Breast epithelium (tissue), 4 donors: ENCODE results near the gene AVPI1. TPM values are rescaled to one million over a fixed set of nuclear protein-coding genes. Genes with fewer than 3 reads are reported as not detected.

Experiments
- DNase-seq, 2 donors: peaks; one replicate each; pipeline ENCODE4 v3.0.0-alpha.2; 2019; ENCODE audit warnings: low spot score in 2 of 2
- H3K27ac ChIP-seq, 2 donors: fragments of 200-600 bp; sonication (generic) in 1 of 2; one replicate each; pipeline ENCODE4 v1.5.1; 2016 to 2019; ENCODE audit warnings: mild to moderate bottlenecking in 1 of 2
- H3K27me3 ChIP-seq, 2 donors: fragments of 200-600 bp; sonication (generic) in 1 of 2; one replicate each; pipeline versions ENCODE4 v1.5.1 to v1.6.0; 2017 to 2019; ENCODE audit warnings: control low read depth in 1 of 2, mild to moderate bottlenecking in 1 of 2
- H3K36me3 ChIP-seq: fragments of 200-600 bp; one replicate; pipeline ENCODE4 v1.5.1; 2019
- H3K4me1 ChIP-seq, 2 donors: fragments of 200-600 bp; sonication (generic); one replicate each; pipeline ENCODE4 v1.5.1; 2016 to 2019; ENCODE audit warnings: control low read depth in 1 of 2
- H3K4me3 ChIP-seq, 3 donors: fragments of 200-600 bp; sonication (generic); 1 replicate in 2 of 3; 2 replicates in 1 of 3; pipeline ENCODE4 v1.5.1; 2016 to 2019; ENCODE audit warnings: mild to moderate bottlenecking in 3 of 3, moderate library complexity in 2 of 3
- H3K9me3 ChIP-seq, 2 donors: fragments of 200-600 bp; sonication (generic) in 1 of 2; one replicate each; pipeline ENCODE4 v1.5.1; 2016 to 2019; ENCODE audit warnings: control low read depth in 1 of 2
- CTCF ChIP-seq, 3 donors: fragments of 450-650 bp; IDR thresholded peaks; one replicate each; pipeline ENCODE4 v1.5.1; 2016 to 2017; ENCODE audit warnings: antibody characterized with exemption in 3 of 3, mild to moderate bottlenecking in 3 of 3, moderate library complexity in 3 of 3
- POLR2A ChIP-seq: fragments of 450-650 bp; IDR thresholded peaks from one replicate; pipeline ENCODE4 v1.6.1; 2016; ENCODE audit warnings: antibody characterized with exemption, mild to moderate bottlenecking, moderate library complexity
- POLR2AphosphoS5 ChIP-seq, 3 donors: sonication (generic); formaldehyde crosslinking; IDR thresholded peaks; one replicate each; pipeline ENCODE4 v1.6.1; 2017; ENCODE audit warnings: antibody characterized with exemption in 3 of 3
- intact Hi-C: fragments of 100-400 bp; cut with DNase I; formaldehyde crosslinking; loops from one replicate; pipeline ENCODE4 v1.15.1; 2023; ENCODE audit warnings: low total_unique reads
- total RNA-seq, 3 donors: library from RNA; depleted of rRNA; stranded (reverse); fragments of >200 nt; gene quantifications; one replicate each; pipeline ENCODE4 v1.1.0, GENCODE V29; 2016

AVPI1 gene
- total RNA-seq, 3 donors from 2014 or later, result 23.9 to 42.4 (median 39.0) TPM

GRCh38 chr10:97690133-97690532 is 3.1 kb upstream of the AVPI1 start:
- intact Hi-C loops, result no loop called here
- H3K27me3 ChIP-seq, result no peaks in the 10 kb centered on the region
- no peak for TF ChIP-seq CTCF (IDR thresholded peaks at IDR 0.05)
- TF ChIP-seq POLR2AphosphoS5 (IDR thresholded peaks at IDR 0.05), result no peak
- no peak for TF ChIP-seq POLR2A
- peak in 1 of 2 donors; percentile 59 for DNase-seq
- peaks cover 0 to 7% of the 10 kb centered on the region in 2 donors for H3K9me3 ChIP-seq
- H3K4me3 ChIP-seq, result no peak overlapping the region
- H3K27ac ChIP-seq, result no peak overlapping the region
- peaks cover 2 to 4% of the 10 kb centered on the region in 2 donors for H3K4me1 ChIP-seq
- H3K36me3 ChIP-seq, result no peaks in the 10 kb centered on the region

GRCh38 chr10:97689559-97690020 is 2.5 kb upstream of the AVPI1 start:
- TF ChIP-seq POLR2AphosphoS5 (IDR thresholded peaks at IDR 0.05) (peak in 1 of 3 donors; percentile 59), CTCF (IDR thresholded peaks at IDR 0.05) (no peak)
- no peaks in the 10 kb centered on the region for H3K27me3 ChIP-seq
- intact Hi-C loops, result no loop called here
- H3K9me3 ChIP-seq, result peaks cover 0 to 7% of the 10 kb centered on the region in 2 donors
- H3K36me3 ChIP-seq, result no peaks in the 10 kb centered on the region
- H3K4me3 ChIP-seq, result no peak overlapping the region
- DNase-seq, result no peak
- H3K4me1 ChIP-seq, result peaks cover 2 to 10% of the 10 kb centered on the region in 2 donors
- peak overlapping the region; percentile 54 to 97 for H3K27ac ChIP-seq

- Histone ChIP-seq H3K4me3 (peak overlapping the region; percentile 66 to 89 (median 71)), H3K36me3 (no peaks in the 10 kb centered on the region), H3K9me3 (peaks cover 0 to 1% of the 10 kb centered on the region in 2 donors), H3K4me1 (peaks cover 10 to 20% of the 10 kb centered on the region in 2 donors), H3K27ac (peak overlapping the region; percentile 92 to 97), H3K27me3 (no peaks in the 10 kb centered on the region)
- intact Hi-C loops, result no loop called here
- TF ChIP-seq POLR2AphosphoS5 (IDR thresholded peaks at IDR 0.05) (peak in 1 of 3 donors; percentile 37), CTCF (IDR thresholded peaks at IDR 0.05) (no peak)
- DNase-seq, result no peak
These were observed 1.0 kb upstream of the AVPI1 start for GRCh38 chr10:97687785-97688781.

- intact Hi-C loops, result no loop called here
- H3K4me1 ChIP-seq, result peaks cover 10 to 20% of the 10 kb centered on the region in 2 donors
These were observed 610 bp downstream of the AVPI1 start for GRCh38 chr10:97686301-97686961.

More at GRCh38 chr10:97686301-97686961, 610 bp downstream of the AVPI1 start:
- Histone ChIP-seq H3K27me3 (no peaks in the 10 kb centered on the region), H3K36me3 (no peaks in the 10 kb centered on the region), H3K27ac (peak overlapping the region; percentile 92 to 97), H3K4me3 (peak overlapping the region; percentile 66 to 89 (median 71)), H3K9me3 (no peaks in the 10 kb centered on the region)
- DNase-seq, result no peak
- TF ChIP-seq CTCF (IDR thresholded peaks at IDR 0.05) (no peak), POLR2A (no peak), POLR2AphosphoS5 (IDR thresholded peaks at IDR 0.05) (no peak)
